HG02642 (cell line): ENCODE data around the gene UGT8.
"Not testable (repeated sequence)": the region's sequence is repeated elsewhere in the genome, so short reads cannot be mapped to it uniquely, and the experiment has no call there.

Experiments
- ATAC-seq: cut with Tn5 transposase; IDR thresholded peaks from one replicate; pipeline ENCODE4 v1.9.1; 2021; ENCODE audit warnings: mild to moderate bottlenecking; ENCODE audit not compliant: unreplicated experiment, poor library complexity

The UGT8 gene

GRCh38 chr4:114598191-114599121, at the start of gene UGT8:
UGT8 (plus strand) TSS chr4:114598807; CDS start chr4:114622881, 24,074 bp downstream.
- ATAC-seq = peak; percentile 47

- no peak for ATAC-seq
Observed at GRCh38 chr4:114549638-114550037, 49.0 kb upstream of the UGT8 start.

- ATAC-seq = no peak
Observed at GRCh38 chr4:114558446-114559020, 40.1 kb upstream of the UGT8 start.

GRCh38 chr4:114561590-114561989, 37.0 kb upstream of the UGT8 start:
- no peak for ATAC-seq

GRCh38 chr4:114562176-114562904, 36.3 kb upstream of the UGT8 start:
- no peak for ATAC-seq

GRCh38 chr4:114563536-114564315, 34.9 kb upstream of the UGT8 start:
- no peak for ATAC-seq

- ATAC-seq = no peak
Observed at GRCh38 chr4:114577386-114577785, 21.2 kb upstream of the UGT8 start.

- ATAC-seq = no peak
Observed at GRCh38 chr4:114582621-114583020, 16.0 kb upstream of the UGT8 start.

GRCh38 chr4:114588305-114588704, 10.3 kb upstream of the UGT8 start:
- ATAC-seq = no peak

- not testable (repeated sequence) for ATAC-seq
Observed at GRCh38 chr4:114590360-114590759, 8.2 kb upstream of the UGT8 start.

GRCh38 chr4:114593526-114593925, 5.1 kb upstream of the UGT8 start:
- ATAC-seq = no peak

- ATAC-seq = no peak
Observed at GRCh38 chr4:114595207-114595606, 3.4 kb upstream of the UGT8 start.

GRCh38 chr4:114595921-114596320, 2.7 kb upstream of the UGT8 start:
- ATAC-seq = no peak

GRCh38 chr4:114597410-114598115, 1.0 kb upstream of the UGT8 start:
- no peak for ATAC-seq

- ATAC-seq = no peak
Observed at GRCh38 chr4:114599231-114599902, 760 bp downstream of the UGT8 start.

- no peak for ATAC-seq
Observed at GRCh38 chr4:114599903-114600552, 1.4 kb downstream of the UGT8 start.

GRCh38 chr4:114600672-114601071, 2.1 kb downstream of the UGT8 start:
- no peak for ATAC-seq

GRCh38 chr4:114601304-114602052, 2.9 kb downstream of the UGT8 start:
- ATAC-seq = peak; percentile 28
